GM20431 (cell line): Measurements from ENCODE around the gene CTRB1.

Source experiments
- in situ Hi-C: fragments of 300-500 bp; cut with MseI, MboI; formaldehyde crosslinking; loops from one replicate; pipeline ENCODE4 v1.15.0; 2020; ENCODE audit warnings: low sequenced_read_pairs; ENCODE audit not compliant: unreplicated experiment

The CTRB1 gene

DNA sequence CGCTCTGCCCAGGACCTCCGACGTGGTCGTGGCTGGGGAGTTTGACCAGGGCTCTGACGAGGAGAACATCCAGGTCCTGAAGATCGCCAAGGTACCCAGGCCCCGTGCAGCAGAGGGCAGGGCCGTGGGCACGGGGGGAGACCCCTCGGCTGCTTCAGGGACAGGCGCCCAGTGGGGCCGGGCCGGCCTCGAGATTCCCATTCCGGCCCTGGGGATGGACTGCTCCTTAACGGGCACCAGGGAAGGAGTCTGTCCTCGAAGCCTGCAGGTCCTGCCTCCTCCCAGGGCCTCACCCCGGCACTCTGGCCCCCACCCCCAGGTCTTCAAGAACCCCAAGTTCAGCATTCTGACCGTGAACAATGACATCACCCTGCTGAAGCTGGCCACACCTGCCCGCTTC, 4.3 kb downstream of the CTRB1 start:
- in situ Hi-C loops = loop anchor here (25.0 kb wide), 1 partner anchor 539 kb away; no protein-coding TSS in a partner anchor

DNA sequence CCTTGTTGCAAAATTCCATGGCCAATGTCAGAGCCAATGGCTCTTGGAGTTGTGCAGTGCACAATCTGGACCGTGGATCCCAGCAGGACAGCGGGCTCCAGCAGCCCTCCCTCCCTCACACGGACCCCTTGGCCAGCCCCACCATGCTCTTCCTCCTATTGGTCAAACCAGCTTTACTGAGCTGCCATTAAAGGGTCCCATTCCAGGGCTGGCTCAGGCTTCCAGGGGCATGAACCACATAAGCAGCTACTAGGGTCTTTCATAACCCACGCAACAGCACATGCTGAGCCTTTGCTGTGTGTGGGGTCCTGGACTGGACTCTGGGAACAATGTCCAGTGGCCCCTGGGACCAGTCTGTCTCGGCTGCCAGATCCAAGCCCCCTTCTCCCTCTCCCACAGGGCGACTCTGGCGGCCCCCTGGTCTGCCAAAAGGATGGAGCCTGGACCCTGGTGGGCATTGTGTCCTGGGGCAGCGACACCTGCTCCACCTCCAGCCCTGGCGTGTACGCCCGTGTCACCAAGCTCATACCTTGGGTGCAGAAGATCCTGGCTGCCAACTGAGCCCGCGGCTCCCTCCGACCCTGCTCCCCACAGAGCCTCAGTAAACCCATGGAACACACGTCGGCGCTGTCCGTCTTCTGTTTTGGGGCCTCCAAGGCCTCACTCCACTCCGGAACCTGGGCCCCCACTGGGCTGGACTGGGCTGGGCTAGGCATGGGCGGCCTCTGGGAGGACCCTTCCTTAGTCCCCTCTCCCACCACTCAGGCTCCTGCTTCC, 5.7 kb downstream of the CTRB1 start:
- in situ Hi-C loops = loop anchor here (25.0 kb wide), 1 partner anchor 538 kb away; no protein-coding TSS in a partner anchor

DNA sequence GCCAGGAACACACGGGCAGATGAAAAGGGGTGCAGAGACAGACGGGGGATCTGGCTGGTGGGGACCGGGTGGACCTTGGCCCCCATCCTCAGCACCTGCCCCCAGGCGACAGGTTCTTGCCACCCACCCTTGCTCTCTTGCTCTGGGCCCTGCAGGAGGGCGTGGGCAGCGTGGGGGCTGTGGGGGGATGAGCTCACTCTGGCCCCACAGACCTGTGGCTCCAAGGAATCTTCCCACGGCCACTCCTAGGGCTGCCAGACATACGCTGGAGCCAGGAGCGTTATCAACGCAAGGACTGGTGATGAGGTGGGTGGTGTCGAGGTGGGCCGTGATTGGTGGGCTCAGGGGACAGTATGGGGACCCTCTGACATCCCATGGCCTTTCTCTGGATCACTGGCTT, 6.3 kb downstream of the CTRB1 start:
- in situ Hi-C loops = no loop called here

DNA sequence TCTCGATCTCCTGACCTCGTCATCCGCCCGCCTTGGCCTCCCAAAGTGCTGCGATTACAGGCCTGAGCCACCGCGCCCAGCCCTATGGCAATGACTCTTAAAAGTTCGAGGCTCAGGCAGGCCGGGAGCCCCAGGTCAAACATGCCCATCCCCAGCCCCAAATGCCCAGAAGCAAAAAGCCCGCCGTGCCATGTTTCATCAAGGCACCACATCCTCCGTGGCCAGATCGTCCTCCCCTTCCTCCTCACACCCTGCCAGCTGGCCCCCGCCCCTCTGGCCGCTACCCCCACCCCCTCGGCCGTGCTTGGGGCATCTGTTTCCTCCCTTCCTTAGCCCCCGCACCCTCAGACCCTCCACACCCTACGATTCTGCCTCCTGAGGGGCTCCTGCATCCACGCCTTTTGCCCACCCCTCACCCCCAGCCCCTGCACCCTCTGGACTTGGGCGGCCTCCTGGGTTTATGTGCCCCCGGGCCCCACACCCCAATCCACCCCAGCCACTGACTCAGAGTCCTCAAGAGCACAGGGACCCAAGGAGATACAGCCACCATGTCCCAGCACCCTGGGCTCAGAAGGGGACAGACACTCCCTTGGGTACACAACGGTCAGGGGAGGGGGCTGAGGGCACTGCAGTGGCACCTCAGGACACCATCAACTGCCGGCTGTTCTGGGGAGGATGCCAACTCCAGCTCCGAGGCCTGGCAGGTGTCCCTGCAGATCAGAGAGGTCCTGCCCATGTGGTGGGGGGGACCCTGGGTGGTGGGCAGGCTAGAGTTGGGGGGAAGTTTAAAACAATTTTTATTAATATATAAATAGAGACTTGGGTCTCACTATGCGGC, 7.1 kb downstream of the CTRB1 start:
- in situ Hi-C loops = no loop called here

- in situ Hi-C loops = no loop called here
Measured at GRCh38 chr16:75226550-75227360, 8.0 kb downstream of the CTRB1 start.

GRCh38 chr16:75227361-75228142, 8.8 kb downstream of the CTRB1 start:
- in situ Hi-C loops = no loop called here

DNA sequence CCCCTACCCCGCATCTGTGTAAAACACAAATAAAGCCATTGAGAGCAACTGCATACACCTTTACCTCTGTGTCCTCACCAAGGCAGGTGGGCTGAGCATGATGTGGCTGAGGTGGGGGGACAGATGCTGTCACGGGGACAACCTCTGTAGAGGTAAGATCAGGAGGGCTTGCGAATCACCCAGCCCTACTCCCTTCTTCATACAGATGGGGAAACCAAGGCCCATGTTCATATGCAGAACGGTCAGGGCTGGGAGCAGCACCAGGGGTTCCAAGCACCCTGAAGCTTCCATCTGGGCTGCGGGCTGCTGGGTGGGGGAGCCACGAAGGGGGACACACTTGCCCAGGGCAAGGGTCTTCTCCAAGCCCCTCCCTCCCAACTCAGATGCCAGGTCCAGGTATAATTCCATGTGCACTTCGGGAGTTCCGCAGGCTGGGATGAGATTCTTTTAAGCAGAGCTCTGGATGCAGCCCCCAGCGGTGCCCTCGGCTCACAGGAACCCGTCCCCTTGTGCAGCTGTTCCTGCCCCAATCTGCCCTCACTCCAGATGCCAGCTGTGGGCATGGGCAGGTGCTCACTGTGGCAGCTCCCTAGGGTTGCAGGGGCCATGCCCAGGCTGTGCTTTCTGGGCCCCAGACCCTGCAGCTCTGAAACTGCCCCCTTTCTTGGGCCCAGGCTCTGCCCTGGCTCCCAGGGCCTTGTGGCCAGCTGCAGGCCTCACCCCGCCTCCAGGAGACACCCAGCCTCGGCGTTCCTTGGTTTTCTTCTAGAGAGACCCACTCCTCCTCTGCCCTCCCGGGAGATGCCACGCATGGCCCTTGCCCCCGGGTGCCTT, 9.6 kb downstream of the CTRB1 start:
- in situ Hi-C loops = no loop called here

DNA sequence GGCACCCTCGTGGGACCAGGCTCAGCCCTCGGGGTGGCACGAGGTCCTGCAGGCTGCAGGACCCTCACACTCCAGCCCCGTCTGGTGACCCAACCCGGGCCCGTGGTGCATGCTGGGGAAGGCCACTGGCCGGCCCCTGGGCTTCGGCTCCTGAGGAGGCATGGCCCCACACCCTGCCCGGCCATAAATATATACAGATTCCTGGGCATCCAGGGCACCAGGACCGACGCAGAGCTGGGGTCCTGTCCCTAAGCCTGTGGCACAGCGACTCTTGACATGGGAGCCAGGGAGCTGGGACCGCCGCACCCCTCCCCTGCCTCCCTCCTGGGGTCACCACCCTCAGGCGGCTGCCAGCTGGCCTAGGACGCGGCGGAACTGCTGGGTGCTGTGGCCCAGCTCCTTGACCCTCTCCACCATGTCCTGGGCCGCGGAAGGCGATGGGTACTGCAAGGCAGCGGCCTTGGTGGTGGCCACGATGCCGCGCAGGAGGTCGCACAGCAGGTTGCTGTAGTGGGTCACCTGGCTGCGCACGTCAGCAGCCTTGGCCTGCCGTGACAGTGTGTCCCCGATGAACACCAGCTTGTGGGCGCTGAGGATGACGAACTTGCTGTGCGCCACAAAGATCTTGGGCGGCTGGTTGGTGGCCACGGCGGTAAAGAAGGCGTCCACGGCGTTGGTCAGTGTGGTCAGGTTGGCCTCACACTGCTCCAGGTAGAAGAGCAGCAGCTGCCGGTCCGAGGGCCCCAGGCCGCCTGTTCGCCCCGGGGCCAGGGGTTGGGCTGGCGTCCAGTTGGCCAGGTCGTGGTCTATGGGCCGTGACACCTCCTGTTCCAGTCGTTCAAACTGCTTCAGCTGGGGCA, 10.6 kb downstream of the CTRB1 start:
- in situ Hi-C loops = no loop called here

DNA sequence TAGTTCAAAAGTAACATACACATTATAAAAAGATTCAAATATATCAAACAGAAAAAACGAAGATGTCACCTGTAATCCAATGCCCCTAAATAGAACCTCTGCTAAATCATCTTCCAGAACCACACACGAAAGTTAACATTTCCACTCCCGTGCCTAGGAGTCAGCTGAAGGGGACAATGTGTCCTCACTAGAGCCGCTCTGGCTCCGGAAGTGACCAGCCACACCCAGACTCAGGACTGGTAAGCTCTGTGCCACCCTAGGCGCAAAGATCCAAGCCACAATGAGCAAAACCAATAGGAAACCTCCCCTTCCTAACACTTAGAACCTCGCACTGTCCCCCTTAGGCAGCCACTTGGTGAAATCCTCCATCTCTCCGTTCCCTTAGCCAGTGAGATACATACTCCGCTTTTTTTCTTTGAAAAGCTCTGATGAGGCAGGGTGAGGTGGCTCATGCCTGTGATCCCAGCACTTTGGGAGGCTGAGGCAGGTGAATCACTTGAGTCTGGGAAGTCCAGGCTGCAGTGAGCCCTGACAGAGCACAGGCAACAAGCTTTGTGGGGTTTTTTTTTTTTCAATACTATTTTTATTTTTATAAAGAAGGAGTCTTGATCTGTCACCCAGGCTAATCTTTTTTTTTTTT, 11.8 kb downstream of the CTRB1 start:
- in situ Hi-C loops = no loop called here

DNA sequence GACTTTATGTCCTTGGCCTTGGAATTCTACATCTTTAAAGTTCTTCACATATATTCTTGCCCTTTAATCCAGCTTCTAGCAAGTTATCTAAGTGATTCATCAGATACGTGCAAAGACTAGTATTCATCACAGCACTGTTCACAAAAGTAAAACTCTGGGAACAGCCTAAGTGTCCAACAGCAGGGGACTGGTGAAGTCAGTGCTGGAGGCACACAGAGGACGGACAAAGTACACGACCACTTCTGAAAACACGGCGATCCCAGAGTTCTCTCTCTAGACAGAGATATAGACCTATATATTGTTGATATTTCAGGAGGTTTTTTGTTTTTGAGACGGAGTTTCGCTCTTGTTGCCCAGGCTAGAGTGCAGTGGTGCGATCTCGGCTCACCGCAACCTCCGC, 12.8 kb downstream of the CTRB1 start:
- in situ Hi-C loops = no loop called here

- in situ Hi-C loops = no loop called here
Measured at GRCh38 chr16:75233611-75233938, 14.8 kb downstream of the CTRB1 start.

DNA sequence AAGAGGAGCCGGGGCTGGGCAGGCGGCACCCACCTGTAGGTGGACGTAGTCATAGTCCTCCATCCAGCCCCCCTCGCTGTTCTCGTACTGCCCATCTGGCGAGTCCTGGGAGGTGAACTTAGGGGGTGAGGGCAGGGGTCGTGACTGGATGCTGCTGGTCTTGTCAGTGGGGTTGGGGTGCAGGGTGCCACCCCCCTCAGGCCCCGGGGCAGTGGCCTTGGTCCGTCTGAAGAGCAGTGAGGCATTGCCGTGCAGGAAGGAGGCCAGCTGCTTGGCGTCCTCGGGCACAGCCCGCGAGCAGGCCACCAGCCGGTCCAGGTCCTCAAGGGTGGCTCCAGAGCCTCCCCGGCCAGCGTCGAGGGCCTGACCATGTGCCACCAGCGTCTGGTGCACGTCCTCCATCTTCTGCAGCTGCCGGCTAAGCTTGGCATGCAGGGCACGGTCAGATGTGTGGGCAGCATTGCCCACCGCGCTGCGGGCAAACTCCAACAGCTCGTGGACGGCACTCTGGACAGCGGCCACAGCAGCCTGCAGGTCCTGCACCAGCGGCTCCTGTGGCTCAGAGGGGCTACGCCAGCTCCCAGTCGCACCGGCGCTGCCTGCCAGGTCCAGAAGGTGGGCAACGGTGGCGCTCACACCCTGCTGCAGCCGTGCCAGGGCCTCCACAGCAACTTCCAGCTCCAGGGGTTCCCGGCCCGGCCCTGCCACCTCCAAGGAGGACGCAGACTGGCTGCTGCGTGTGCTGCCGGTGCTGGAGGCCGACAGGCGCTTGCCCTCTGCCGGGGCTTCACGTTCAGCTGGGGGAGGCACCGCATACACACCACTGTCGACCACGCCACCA, 16.3 kb downstream of the CTRB1 start:
- in situ Hi-C loops = no loop called here

- in situ Hi-C loops = no loop called here
Measured at GRCh38 chr16:75235721-75236193, 17.0 kb downstream of the CTRB1 start.

DNA sequence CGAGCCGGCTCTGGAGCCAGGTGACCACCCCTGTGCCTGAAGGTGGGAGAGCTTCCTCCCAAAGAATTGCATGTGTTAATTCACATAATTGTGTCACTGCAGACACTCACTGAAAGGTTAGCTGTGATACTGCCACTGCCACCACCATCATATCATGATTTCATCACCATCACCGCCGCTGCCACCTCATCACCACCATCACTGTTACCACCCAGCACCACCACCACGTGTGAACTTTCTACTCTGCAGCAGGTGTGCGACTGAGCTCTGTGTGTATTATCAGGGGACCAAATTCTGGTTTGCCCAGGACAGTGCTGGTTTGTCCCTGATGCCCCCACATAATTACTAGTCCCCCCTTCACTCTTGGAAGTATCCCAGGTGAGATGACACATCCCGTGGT, 17.4 kb downstream of the CTRB1 start:
- in situ Hi-C loops = no loop called here

GRCh38 chr16:75236736-75237397, 18.1 kb downstream of the CTRB1 start:
- in situ Hi-C loops = no loop called here
